ENCODE data around the gene AADAC. TPM values are rescaled to one million over a fixed set of nuclear protein-coding genes. Genes with fewer than 3 reads are reported as not detected.

Gene AADAC
- total RNA-seq, 2 donors from 2014 or later = not detected

DNA sequence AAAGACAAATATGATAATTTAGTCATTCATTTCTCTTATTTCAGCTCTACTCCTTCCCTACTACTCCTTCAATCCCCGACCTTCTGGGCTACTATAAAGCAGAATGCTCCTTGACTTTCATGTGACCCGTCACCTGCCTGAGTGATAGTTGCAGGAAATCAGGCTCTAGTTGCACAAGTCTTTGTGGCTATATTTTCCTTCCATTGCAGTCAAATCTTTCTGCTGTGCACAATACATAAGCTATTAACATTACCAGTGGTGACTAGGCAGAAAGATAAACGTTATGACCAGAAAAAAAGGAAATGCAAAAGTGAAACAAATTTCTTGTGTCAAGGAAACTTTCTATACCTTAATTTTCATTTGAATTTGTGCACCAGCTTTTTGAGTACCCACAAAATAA, 61.8 kb downstream of the AADAC start:
- no peaks in the 10 kb centered on the region for H3K9me3 Mint-ChIP-seq
- peak overlapping the region; percentile 51 to 79 for H3K27ac Mint-ChIP-seq
- peak; percentile 56 to 65 for ATAC-seq
- H3K4me3 Mint-ChIP-seq = peak overlapping the region; percentile 71
- H3K4me1 Mint-ChIP-seq (ENCODE audit: low read depth in 2 of 2) = peaks cover 20 to 24% of the 10 kb centered on the region in 2 donors
- DNase-seq (ENCODE audit: low spot score) = no peak
- H3K27me3 Mint-ChIP-seq = no peaks in the 10 kb centered on the region
- no peaks in the 10 kb centered on the region for H3K36me3 Mint-ChIP-seq

DNA sequence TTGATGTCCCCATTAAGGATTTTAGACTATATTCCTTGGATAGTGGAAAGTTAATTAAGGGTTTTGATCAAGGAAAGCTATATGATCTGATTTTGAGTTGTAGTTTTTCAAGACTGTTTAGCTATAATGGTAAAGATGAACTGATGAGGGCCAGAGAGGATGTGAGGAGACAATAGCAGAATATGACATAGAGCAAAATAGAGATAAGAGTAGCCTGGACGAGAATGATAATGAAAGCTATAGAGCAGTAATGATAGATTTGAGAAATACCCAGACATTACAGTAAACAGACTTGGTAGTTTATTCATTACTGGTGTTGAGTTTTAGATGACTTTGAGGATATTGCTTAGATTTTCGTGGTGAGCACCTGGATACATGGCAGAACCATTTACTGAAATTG, 63.4 kb downstream of the AADAC start:
- Mint-ChIP-seq H3K36me3 (no peaks in the 10 kb centered on the region), H3K27ac (no peak overlapping the region), H3K9me3 (no peaks in the 10 kb centered on the region), H3K4me3 (no peak overlapping the region), H3K27me3 (no peaks in the 10 kb centered on the region), H3K4me1 (ENCODE audit: low read depth in 2 of 2) (peaks cover 15 to 31% of the 10 kb centered on the region in 2 donors)
- no peak for DNase-seq (ENCODE audit: low spot score)
- ATAC-seq = no peak

Other genes starting within 250 kb of the AADAC start
- gene AADACL2, start 80.2 kb upstream of the AADAC start, total RNA-seq = not detected
- not detected for gene SUCNR1, start 59.5 kb downstream of the AADAC start, total RNA-seq